Uterus (tissue), 2 donors: ENCODE data around the gene CLMN.

Experiments used
- POLR2A ChIP-seq, 2 donors: fragments of 450-650 bp; IDR thresholded peaks; one replicate each; pipeline ENCODE4 v1.6.1; 2016; ENCODE audit warnings: antibody characterized with exemption in 2 of 2, mild to moderate bottlenecking in 1 of 2, moderate library complexity in 1 of 2
- TF ChIP-seq, protein P1 (sequence below), 4 experiments: fragments of 200-600 bp in 2 of 4; fragments of 450-650 bp in 2 of 4; sonication (generic) in 2 of 4; IDR thresholded peaks; one replicate each; pipeline ENCODE4 v1.5.1; 2016 to 2019; ENCODE audit warnings: antibody characterized with exemption in 4 of 4, mild to moderate bottlenecking in 2 of 4, moderate library complexity in 1 of 4

DNA sequence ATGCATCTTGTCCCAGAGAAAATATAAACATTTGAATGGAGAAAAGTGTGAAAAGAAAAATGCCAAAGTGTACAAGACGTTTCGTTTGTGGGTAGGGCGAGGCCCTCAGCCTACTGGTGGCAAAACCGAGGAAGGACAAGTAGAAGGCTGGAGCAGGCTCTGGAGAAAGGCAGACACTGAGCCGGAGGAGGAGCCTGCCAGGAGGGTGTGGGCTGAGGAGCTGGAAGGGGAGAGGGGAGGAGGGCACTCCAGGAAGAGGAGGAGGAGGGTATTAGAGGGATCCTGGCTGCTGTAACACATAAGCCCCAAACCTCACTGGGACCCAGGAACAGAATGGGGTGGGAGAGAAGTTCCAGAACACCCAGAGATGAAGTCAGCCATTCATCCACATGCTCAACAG is 47.7 kb downstream of the CLMN start:
- no peak for TF ChIP-seq POLR2A (IDR thresholded peaks at IDR 0.05)
- TF ChIP-seq, protein P1, sequence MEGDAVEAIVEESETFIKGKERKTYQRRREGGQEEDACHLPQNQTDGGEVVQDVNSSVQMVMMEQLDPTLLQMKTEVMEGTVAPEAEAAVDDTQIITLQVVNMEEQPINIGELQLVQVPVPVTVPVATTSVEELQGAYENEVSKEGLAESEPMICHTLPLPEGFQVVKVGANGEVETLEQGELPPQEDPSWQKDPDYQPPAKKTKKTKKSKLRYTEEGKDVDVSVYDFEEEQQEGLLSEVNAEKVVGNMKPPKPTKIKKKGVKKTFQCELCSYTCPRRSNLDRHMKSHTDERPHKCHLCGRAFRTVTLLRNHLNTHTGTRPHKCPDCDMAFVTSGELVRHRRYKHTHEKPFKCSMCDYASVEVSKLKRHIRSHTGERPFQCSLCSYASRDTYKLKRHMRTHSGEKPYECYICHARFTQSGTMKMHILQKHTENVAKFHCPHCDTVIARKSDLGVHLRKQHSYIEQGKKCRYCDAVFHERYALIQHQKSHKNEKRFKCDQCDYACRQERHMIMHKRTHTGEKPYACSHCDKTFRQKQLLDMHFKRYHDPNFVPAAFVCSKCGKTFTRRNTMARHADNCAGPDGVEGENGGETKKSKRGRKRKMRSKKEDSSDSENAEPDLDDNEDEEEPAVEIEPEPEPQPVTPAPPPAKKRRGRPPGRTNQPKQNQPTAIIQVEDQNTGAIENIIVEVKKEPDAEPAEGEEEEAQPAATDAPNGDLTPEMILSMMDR (IDR thresholded peaks at IDR 0.05) = no peak
